Endodermal cell (in vitro differentiated cells): ENCODE data around the gene MYLK4. TPM values are rescaled to one million over a fixed set of nuclear protein-coding genes. Genes with fewer than 3 reads are reported as not detected.
A peak's percentile ranks its signal among the peaks of the same experiment; 100 is the strongest.

Source experiments
- DNase-seq: peaks from one replicate; pipeline ENCODE4 v3.0.0-alpha.2; 2017
- H3K27ac ChIP-seq: 2 replicates; pipeline ENCODE4 v1.5.1; 2013; ENCODE audit warnings: mild to moderate bottlenecking, low read depth, low read length, moderate library complexity
- H3K27me3 ChIP-seq: 2 replicates; pipeline ENCODE4 v1.6.1; 2013; ENCODE audit warnings: mild to moderate bottlenecking, low read length, moderate library complexity; ENCODE audit not compliant: insufficient read depth, control insufficient read depth, poor library complexity, severe bottlenecking
- H3K36me3 ChIP-seq: 2 replicates; pipeline ENCODE4 v1.7.0; 2013; ENCODE audit warnings: mild to moderate bottlenecking, low read length, moderate library complexity; ENCODE audit not compliant: control insufficient read depth, insufficient read depth
- H3K4me1 ChIP-seq: one replicate; pipeline ENCODE4 v1.7.0; 2013; ENCODE audit warnings: low read length; ENCODE audit not compliant: control insufficient read depth, insufficient read depth
- H3K4me3 ChIP-seq: 2 replicates; pipeline ENCODE4 v1.5.1; 2013; ENCODE audit warnings: mild to moderate bottlenecking, low read length, moderate library complexity
- H3K9ac ChIP-seq: 2 replicates; pipeline ENCODE4 v1.6.1; 2013; ENCODE audit warnings: mild to moderate bottlenecking, low read length, moderate library complexity; ENCODE audit not compliant: poor library complexity, severe bottlenecking; ENCODE audit errors: extremely low read depth
- H3K9me3 ChIP-seq: 2 replicates; pipeline ENCODE4 v1.6.1; 2013; ENCODE audit warnings: mild to moderate bottlenecking, low read length, moderate library complexity; ENCODE audit not compliant: control insufficient read depth
- H3K27ac Mint-ChIP-seq: 2 replicates; pipeline ENCODE4 v1.8.0; 2020; ENCODE audit warnings: mixed read lengths
- H3K27me3 Mint-ChIP-seq: 2 replicates; pipeline ENCODE4 v1.8.0; 2021; ENCODE audit warnings: mild to moderate bottlenecking, mixed read lengths; ENCODE audit not compliant: insufficient read depth
- H3K36me3 Mint-ChIP-seq: 2 replicates; pipeline ENCODE4 v1.8.0; 2020; ENCODE audit warnings: low read depth, mixed read lengths
- H3K4me1 Mint-ChIP-seq: 2 replicates; pipeline ENCODE4 v1.8.0; 2020; ENCODE audit warnings: mixed read lengths
- H3K4me3 Mint-ChIP-seq: 2 replicates; pipeline ENCODE4 v1.8.0; 2020; ENCODE audit warnings: mild to moderate bottlenecking, moderate library complexity, mixed read lengths
- H3K9me3 Mint-ChIP-seq: 2 replicates; pipeline ENCODE4 v1.8.0; 2020; ENCODE audit warnings: mild to moderate bottlenecking, mixed read lengths
- CTCF ChIP-seq: fragments of 200-600 bp; sonication (generic); conservative IDR thresholded peaks from 2 replicates; pipeline ENCODE4 v1.5.0; 2021; ENCODE audit warnings: antibody characterized with exemption, mild to moderate bottlenecking
- WGBS, 2 experiments: methylation state at CpG; one replicate each; pipeline versions ENCODE4 v1.1.5 to v1.1.7; 2013; ENCODE audit warnings: missing lambda C conversion rate in 2 of 2, mixed read lengths in 1 of 2; ENCODE audit not compliant: insufficient coverage in 1 of 2, insufficient read length in 1 of 2; 5-methylcytosine and 5-hydroxymethylcytosine counted together
- total RNA-seq, 2 donors: library from RNA; stranded (reverse); fragmentation: NEBNext Ultra II Directional in 1 of 2; extraction: Animal tissue kit (Norgen Biotek cat#: 25700) in 1 of 2; gene quantifications; 2 replicates in 1 of 2; 3 replicates in 1 of 2; pipeline ENCODE4 v1.2.1, GENCODE V29; 2021

The MYLK4 gene
- total RNA-seq, 2 donors from 2014 or later, result 0.18 to 0.20 TPM

- H3K27me3 ChIP-seq, result no peaks in the 10 kb centered on the region
- TF ChIP-seq CTCF, result no peak
- H3K9me3 Mint-ChIP-seq, result peaks cover 7% of the 10 kb centered on the region
- H3K4me3 Mint-ChIP-seq, result no peak overlapping the region
- H3K27me3 Mint-ChIP-seq, result no peaks in the 10 kb centered on the region
- WGBS, 2 experiments, result 73 to 85% methylated on average over 3 to 6 of the region's 6 CpGs
- H3K36me3 Mint-ChIP-seq, result no peaks in the 10 kb centered on the region
- H3K4me1 ChIP-seq, result no peaks in the 10 kb centered on the region
- H3K9ac ChIP-seq, result no peak overlapping the region
- DNase-seq, result no peak
- H3K4me1 Mint-ChIP-seq, result peaks cover 16% of the 10 kb centered on the region
- H3K36me3 ChIP-seq, result no peaks in the 10 kb centered on the region
- H3K9me3 ChIP-seq, result peaks cover 4% of the 10 kb centered on the region
- H3K27ac ChIP-seq, result no peak overlapping the region
- no peak overlapping the region for H3K4me3 ChIP-seq
- no peak overlapping the region for H3K27ac Mint-ChIP-seq
These were observed 83.7 kb downstream of the MYLK4 start for GRCh38 chr6:2666906-2667575.

GRCh38 chr6:2665146-2666070, 85.3 kb downstream of the MYLK4 start:
- Histone ChIP-seq H3K4me1 (no peaks in the 10 kb centered on the region), H3K27ac (no peak overlapping the region), H3K4me3 (no peak overlapping the region), H3K36me3 (no peaks in the 10 kb centered on the region), H3K9me3 (peaks cover 4% of the 10 kb centered on the region), H3K9ac (no peak overlapping the region), H3K27me3 (no peaks in the 10 kb centered on the region)
- Mint-ChIP-seq H3K36me3 (no peaks in the 10 kb centered on the region), H3K4me1 (peaks cover 16% of the 10 kb centered on the region), H3K27ac (peak overlapping the region; percentile 6), H3K4me3 (no peak overlapping the region), H3K27me3 (no peaks in the 10 kb centered on the region), H3K9me3 (peaks cover 7% of the 10 kb centered on the region)
- no peak for DNase-seq
- TF ChIP-seq CTCF, result no peak
- WGBS, 2 experiments, result 37 to 66% methylated on average over 5 to 11 of the region's 11 CpGs

DNA sequence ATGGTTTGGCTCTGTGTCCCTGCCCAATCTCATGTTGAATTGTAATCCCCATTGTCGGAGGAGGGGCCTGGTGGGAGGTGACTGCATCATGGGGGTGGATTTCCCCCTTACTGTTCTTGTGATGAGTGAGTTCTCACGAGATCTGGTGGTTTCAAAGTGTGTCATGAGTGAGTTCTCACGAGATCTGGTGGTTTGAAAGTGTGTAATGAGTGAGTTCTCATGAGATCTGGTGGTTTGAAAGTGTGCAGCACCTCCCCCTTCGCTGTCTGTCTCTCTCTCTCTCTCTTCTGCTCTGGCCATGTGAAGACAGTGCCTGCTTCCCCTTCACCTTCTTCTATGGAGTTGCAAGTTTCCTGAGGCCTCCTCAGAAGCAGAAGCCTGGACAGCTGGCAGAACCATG, 87.6 kb downstream of the MYLK4 start:
- H3K9ac ChIP-seq, result no peak overlapping the region
- Mint-ChIP-seq H3K4me1 (peaks cover 16% of the 10 kb centered on the region), H3K4me3 (no peak overlapping the region), H3K9me3 (peaks cover 7% of the 10 kb centered on the region), H3K36me3 (no peaks in the 10 kb centered on the region), H3K27ac (no peak overlapping the region), H3K27me3 (no peaks in the 10 kb centered on the region)
- no peak overlapping the region for H3K4me3 ChIP-seq
- H3K9me3 ChIP-seq, result peaks cover 4% of the 10 kb centered on the region
- H3K27me3 ChIP-seq, result no peaks in the 10 kb centered on the region
- no peaks in the 10 kb centered on the region for H3K4me1 ChIP-seq
- WGBS, 2 experiments, result 93 to 100% methylated on average over 1 to 4 of the region's 4 CpGs
- H3K36me3 ChIP-seq, result no peaks in the 10 kb centered on the region
- no peak for DNase-seq
- no peak for TF ChIP-seq CTCF
- H3K27ac ChIP-seq, result no peak overlapping the region
